GM18873 (cell line): ENCODE measurements around the gene RAPGEF5.

Experiments used
- ATAC-seq: cut with Tn5 transposase; IDR thresholded peaks from one replicate; pipeline ENCODE4 v1.9.1; 2021; ENCODE audit warnings: mild to moderate bottlenecking, moderate library complexity, moderate number of reproducible peaks; ENCODE audit not compliant: unreplicated experiment, low FRiP score

The RAPGEF5 gene

GRCh38 chr7:22178735-22179134 lies 178.2 kb downstream of the RAPGEF5 start:
- no peak for ATAC-seq

- no peak for ATAC-seq
These were observed 180.1 kb downstream of the RAPGEF5 start for GRCh38 chr7:22176791-22177412.

GRCh38 chr7:22174574-22174953 lies 182.4 kb downstream of the RAPGEF5 start:
- no peak for ATAC-seq

- ATAC-seq = peak; percentile 92
These were observed 183.0 kb downstream of the RAPGEF5 start for GRCh38 chr7:22173685-22174573.

GRCh38 chr7:22168129-22168634 lies 188.8 kb downstream of the RAPGEF5 start:
- ATAC-seq = no peak

GRCh38 chr7:22167482-22167881 lies 189.5 kb downstream of the RAPGEF5 start:
- no peak for ATAC-seq

GRCh38 chr7:22166928-22167327 lies 190.0 kb downstream of the RAPGEF5 start:
- no peak for ATAC-seq

GRCh38 chr7:22159341-22159740 lies 197.6 kb downstream of the RAPGEF5 start:
- ATAC-seq = no peak

GRCh38 chr7:22157552-22157951 lies 199.4 kb downstream of the RAPGEF5 start:
- ATAC-seq = no peak

GRCh38 chr7:22156205-22156604 lies 200.7 kb downstream of the RAPGEF5 start:
- no peak for ATAC-seq

GRCh38 chr7:22154143-22154529 lies 202.8 kb downstream of the RAPGEF5 start:
- ATAC-seq = no peak

- ATAC-seq = no peak
These were observed 203.4 kb downstream of the RAPGEF5 start for GRCh38 chr7:22153432-22154142.

GRCh38 chr7:22152690-22153089 lies 204.3 kb downstream of the RAPGEF5 start:
- no peak for ATAC-seq

GRCh38 chr7:22151901-22152300 lies 205.1 kb downstream of the RAPGEF5 start:
- no peak for ATAC-seq

- ATAC-seq = no peak
These were observed 206.7 kb downstream of the RAPGEF5 start for GRCh38 chr7:22150221-22150620.

- no peak for ATAC-seq
These were observed 209.1 kb downstream of the RAPGEF5 start for GRCh38 chr7:22147868-22148267.

- ATAC-seq = no peak
These were observed 209.9 kb downstream of the RAPGEF5 start for GRCh38 chr7:22146961-22147512.

GRCh38 chr7:22144950-22145349 lies 212.0 kb downstream of the RAPGEF5 start:
- ATAC-seq = no peak

GRCh38 chr7:22143491-22143890 lies 213.5 kb downstream of the RAPGEF5 start:
- no peak for ATAC-seq

GRCh38 chr7:22142572-22142971 lies 214.4 kb downstream of the RAPGEF5 start:
- ATAC-seq = no peak

- no peak for ATAC-seq
These were observed 215.6 kb downstream of the RAPGEF5 start for GRCh38 chr7:22141355-22141754.
